GDM1 (cell line): ENCODE data around the gene PLA2G2F.

ENCODE experiments used
- DNase-seq: peaks from one replicate; lab custom pipeline; 2025; lab: John Stamatoyannopoulos, UW

Gene PLA2G2F

GRCh38 chr1:20191266-20191825 is 52.2 kb downstream of the PLA2G2F start:
- DNase-seq: no peak

GRCh38 chr1:20192364-20192763 is 53.2 kb downstream of the PLA2G2F start:
- DNase-seq: no peak

GRCh38 chr1:20192871-20193411 is 53.8 kb downstream of the PLA2G2F start:
- no peak for DNase-seq

GRCh38 chr1:20194224-20194623 is 55.1 kb downstream of the PLA2G2F start:
- DNase-seq: no peak

GRCh38 chr1:20194757-20195461 is 55.8 kb downstream of the PLA2G2F start:
- peak; percentile 24 for DNase-seq

- DNase-seq: no peak
These were observed 56.3 kb downstream of the PLA2G2F start for GRCh38 chr1:20195462-20195780.

- DNase-seq: no peak
These were observed 58.2 kb downstream of the PLA2G2F start for GRCh38 chr1:20197329-20197791.

- DNase-seq: no peak
These were observed 59.2 kb downstream of the PLA2G2F start for GRCh38 chr1:20198296-20198695.

- DNase-seq: no peak
These were observed 59.8 kb downstream of the PLA2G2F start for GRCh38 chr1:20198918-20199317.

GRCh38 chr1:20199403-20199802 is 60.3 kb downstream of the PLA2G2F start:
- no peak for DNase-seq

GRCh38 chr1:20199840-20200239 is 60.7 kb downstream of the PLA2G2F start:
- DNase-seq: no peak
